Activated CD4-positive, alpha-beta T cell treated with anti-CD3 and anti-CD28 coated beads, Interleukin-2, amount 10 ng/mL, durations not matched to agents 24 days and 14 days (primary cell): ENCODE measurements around the gene GOLGA6D. TPM values are rescaled to one million over a fixed set of nuclear protein-coding genes. Genes with fewer than 3 reads are reported as not detected.
"Not testable (repeated sequence)": the region's sequence is repeated elsewhere in the genome, so short reads cannot be mapped to it uniquely, and the experiment has no call there.

ENCODE experiments used
- DNase-seq: peaks from one replicate; pipeline ENCODE4 v3.0.0; 2022
- H3K27ac Mint-ChIP-seq: one replicate; pipeline ENCODE4 v1.8.0; 2022; ENCODE audit warnings: mild to moderate bottlenecking, mixed read lengths
- H3K27me3 Mint-ChIP-seq: one replicate; pipeline ENCODE4 v1.8.0; 2022; ENCODE audit warnings: mixed read lengths
- H3K36me3 Mint-ChIP-seq: one replicate; pipeline ENCODE4 v1.8.0; 2022; ENCODE audit warnings: low read depth, mild to moderate bottlenecking, mixed read lengths
- H3K4me1 Mint-ChIP-seq: one replicate; pipeline ENCODE4 v1.8.0; 2021; ENCODE audit warnings: mixed read lengths
- H3K4me3 Mint-ChIP-seq: one replicate; pipeline ENCODE4 v1.8.0; 2022; ENCODE audit warnings: mild to moderate bottlenecking, moderate library complexity, mixed read lengths
- H3K9me3 Mint-ChIP-seq: one replicate; pipeline ENCODE4 v1.8.0; 2021; ENCODE audit warnings: mixed read lengths
- intact Hi-C: fragments of 100-400 bp; cut with micrococcal nuclease; formaldehyde crosslinking; loops from one replicate; pipeline ENCODE4 v1.15.1; 2023
- total RNA-seq: library from RNA; stranded (reverse); gene quantifications from 2 replicates; pipeline ENCODE4 v1.2.3, GENCODE V29; 2022

The GOLGA6D gene
- total RNA-seq = not detected in 2 replicates

GRCh38 chr15:75282572-75282971 lies at the start of gene GOLGA6D:
GOLGA6D (plus strand) TSS chr15:75282835; CDS start chr15:75282876, 41 bp downstream.
- H3K4me1 Mint-ChIP-seq, intact Hi-C loops, H3K27me3 Mint-ChIP-seq, H3K9me3 Mint-ChIP-seq, DNase-seq, H3K36me3 Mint-ChIP-seq, H3K27ac Mint-ChIP-seq, H3K4me3 Mint-ChIP-seq: not testable (repeated sequence)

GRCh38 chr15:75233504-75234190 lies 49.0 kb upstream of the GOLGA6D start:
- H3K4me3 Mint-ChIP-seq = no peak overlapping the region
- peaks cover 12% of the 10 kb centered on the region for H3K27me3 Mint-ChIP-seq

GRCh38 chr15:75234191-75234810 lies 48.3 kb upstream of the GOLGA6D start:
- H3K4me1 Mint-ChIP-seq = no peaks in the 10 kb centered on the region
- H3K27me3 Mint-ChIP-seq = peaks cover 16% of the 10 kb centered on the region
- H3K36me3 Mint-ChIP-seq = no peaks in the 10 kb centered on the region
- H3K4me3 Mint-ChIP-seq = no peak overlapping the region
- no peak overlapping the region for H3K27ac Mint-ChIP-seq
- DNase-seq = no peak
- no peaks in the 10 kb centered on the region for H3K9me3 Mint-ChIP-seq
- intact Hi-C loops = no loop called here

More at GRCh38 chr15:75233504-75234190, 49.0 kb upstream of the GOLGA6D start:
- Mint-ChIP-seq H3K9me3 (no peaks in the 10 kb centered on the region), H3K36me3 (no peaks in the 10 kb centered on the region), H3K4me1 (no peaks in the 10 kb centered on the region), H3K27ac (no peak overlapping the region)
- intact Hi-C loops = no loop called here
- DNase-seq = no peak

GRCh38 chr15:75235051-75235673 lies 47.5 kb upstream of the GOLGA6D start:
- intact Hi-C loops = no loop called here
- H3K36me3 Mint-ChIP-seq = no peaks in the 10 kb centered on the region
- peaks cover 21% of the 10 kb centered on the region for H3K27me3 Mint-ChIP-seq
- H3K4me1 Mint-ChIP-seq = peaks cover 3% of the 10 kb centered on the region
- no peak for DNase-seq
- no peak overlapping the region for H3K4me3 Mint-ChIP-seq
- no peaks in the 10 kb centered on the region for H3K9me3 Mint-ChIP-seq
- no peak overlapping the region for H3K27ac Mint-ChIP-seq

GRCh38 chr15:75235760-75236729 lies 46.6 kb upstream of the GOLGA6D start:
- Mint-ChIP-seq H3K27me3 (peaks cover 23% of the 10 kb centered on the region), H3K27ac (no peak overlapping the region), H3K4me3 (no peak overlapping the region), H3K36me3 (no peaks in the 10 kb centered on the region), H3K9me3 (no peaks in the 10 kb centered on the region), H3K4me1 (peaks cover 3% of the 10 kb centered on the region)
- intact Hi-C loops = no loop called here
- DNase-seq = peak; percentile 51

GRCh38 chr15:75237316-75237982 lies 45.2 kb upstream of the GOLGA6D start:
- Mint-ChIP-seq H3K9me3 (no peaks in the 10 kb centered on the region), H3K36me3 (no peaks in the 10 kb centered on the region), H3K4me1 (peaks cover 3% of the 10 kb centered on the region), H3K27me3 (peaks cover 16% of the 10 kb centered on the region), H3K27ac (no peak overlapping the region), H3K4me3 (no peak overlapping the region)
- no peak for DNase-seq
- intact Hi-C loops = no loop called here

GRCh38 chr15:75238150-75238549 lies 44.5 kb upstream of the GOLGA6D start:
- Mint-ChIP-seq H3K9me3 (no peaks in the 10 kb centered on the region), H3K27me3 (peaks cover 14% of the 10 kb centered on the region), H3K4me3 (no peak overlapping the region), H3K4me1 (peaks cover 3% of the 10 kb centered on the region), H3K27ac (no peak overlapping the region), H3K36me3 (no peaks in the 10 kb centered on the region)
- intact Hi-C loops = no loop called here
- DNase-seq = no peak

GRCh38 chr15:75245741-75246140 lies 36.9 kb upstream of the GOLGA6D start:
- DNase-seq, H3K4me3 Mint-ChIP-seq, H3K4me1 Mint-ChIP-seq, H3K9me3 Mint-ChIP-seq, H3K36me3 Mint-ChIP-seq, intact Hi-C loops, H3K27ac Mint-ChIP-seq: not testable (repeated sequence)
- H3K27me3 Mint-ChIP-seq = peaks cover 17% of the 10 kb centered on the region

GRCh38 chr15:75248991-75249390 lies 33.6 kb upstream of the GOLGA6D start:
- H3K36me3 Mint-ChIP-seq, H3K27ac Mint-ChIP-seq, DNase-seq, intact Hi-C loops, H3K4me3 Mint-ChIP-seq, H3K9me3 Mint-ChIP-seq, H3K4me1 Mint-ChIP-seq: not testable (repeated sequence)
- peaks cover 27% of the 10 kb centered on the region for H3K27me3 Mint-ChIP-seq

- no peak for DNase-seq
- no peak overlapping the region for H3K27ac Mint-ChIP-seq
- H3K4me1 Mint-ChIP-seq = no peaks in the 10 kb centered on the region
- H3K27me3 Mint-ChIP-seq = peaks cover 27% of the 10 kb centered on the region
- no peaks in the 10 kb centered on the region for H3K9me3 Mint-ChIP-seq
- intact Hi-C loops = no loop called here
- no peak overlapping the region for H3K4me3 Mint-ChIP-seq
- no peaks in the 10 kb centered on the region for H3K36me3 Mint-ChIP-seq
Observed at GRCh38 chr15:75249726-75250125, 32.9 kb upstream of the GOLGA6D start.

GRCh38 chr15:75251343-75251742 lies 31.3 kb upstream of the GOLGA6D start:
- H3K4me3 Mint-ChIP-seq, intact Hi-C loops, H3K27ac Mint-ChIP-seq, H3K4me1 Mint-ChIP-seq, H3K36me3 Mint-ChIP-seq, H3K9me3 Mint-ChIP-seq, DNase-seq: not testable (repeated sequence)
- H3K27me3 Mint-ChIP-seq = peaks cover 25% of the 10 kb centered on the region

- not testable (repeated sequence) for H3K4me3 Mint-ChIP-seq, DNase-seq
Observed at GRCh38 chr15:75252285-75252684, 30.4 kb upstream of the GOLGA6D start.

GRCh38 chr15:75258034-75258433 lies 24.6 kb upstream of the GOLGA6D start, which contains the start of gene GOLGA6C:
GOLGA6C (plus strand) TSS chr15:75258334; CDS start chr15:75258599, 265 bp downstream.
- H3K4me3 Mint-ChIP-seq, H3K27ac Mint-ChIP-seq, intact Hi-C loops, H3K9me3 Mint-ChIP-seq, H3K36me3 Mint-ChIP-seq, H3K27me3 Mint-ChIP-seq, DNase-seq, H3K4me1 Mint-ChIP-seq: not testable (repeated sequence)

More at GRCh38 chr15:75252285-75252684, 30.4 kb upstream of the GOLGA6D start:
- H3K9me3 Mint-ChIP-seq, intact Hi-C loops, H3K36me3 Mint-ChIP-seq, H3K4me1 Mint-ChIP-seq, H3K27ac Mint-ChIP-seq: not testable (repeated sequence)
- peaks cover 25% of the 10 kb centered on the region for H3K27me3 Mint-ChIP-seq
